Sciatic nerve (tissue), 2 donors: Measurements from ENCODE around the gene TCP10L. TPM values are rescaled to one million over a fixed set of nuclear protein-coding genes. Genes with fewer than 3 reads are reported as not detected.
"Not testable (repeated sequence)": the region's sequence is repeated elsewhere in the genome, so short reads cannot be mapped to it uniquely, and the experiment has no call there.

ENCODE experiments used
- ATAC-seq: fragments of 200-7000 bp; cut with Tn5 transposase; one replicate; pipeline ENCODE4 v1.9.1; 2020; ENCODE audit warnings: mild to moderate bottlenecking, moderate library complexity
- DNase-seq: peaks from one replicate; pipeline ENCODE4 v3.0.0-alpha.2; 2020; ENCODE audit warnings: low spot score
- intact Hi-C: fragments of 100-400 bp; cut with DNase I; formaldehyde crosslinking; loops from one replicate; pipeline ENCODE4 v1.14.2; 2022
- total RNA-seq: library from RNA; stranded (reverse); fragmentation: NEBNext Ultra II Directional; extraction: Animal tissue kit (Norgen Biotek cat#: 25700); gene quantifications from one replicate; pipeline ENCODE4 v1.2.1, GENCODE V29; 2021
- donor health status: DM: no; HTN: no; CAD: no.
- donor health status: DM: no; HTN: no; CAD: no.

TCP10L gene
- total RNA-seq, 1 donor from 2014 or later = 1.9 TPM

GRCh38 chr21:32562915-32563314 is 22.4 kb downstream of the TCP10L start:
- intact Hi-C loops = loop anchor here (10.0 kb wide), 1 partner anchor 158 kb away; no protein-coding TSS in a partner anchor
- ATAC-seq = no peak
- no peak for DNase-seq

GRCh38 chr21:32562426-32562825 is 22.9 kb downstream of the TCP10L start:
- intact Hi-C loops = loop anchor here (10.0 kb wide), 1 partner anchor 158 kb away; no protein-coding TSS in a partner anchor
- no peak for DNase-seq
- ATAC-seq = peak; percentile 78

DNA sequence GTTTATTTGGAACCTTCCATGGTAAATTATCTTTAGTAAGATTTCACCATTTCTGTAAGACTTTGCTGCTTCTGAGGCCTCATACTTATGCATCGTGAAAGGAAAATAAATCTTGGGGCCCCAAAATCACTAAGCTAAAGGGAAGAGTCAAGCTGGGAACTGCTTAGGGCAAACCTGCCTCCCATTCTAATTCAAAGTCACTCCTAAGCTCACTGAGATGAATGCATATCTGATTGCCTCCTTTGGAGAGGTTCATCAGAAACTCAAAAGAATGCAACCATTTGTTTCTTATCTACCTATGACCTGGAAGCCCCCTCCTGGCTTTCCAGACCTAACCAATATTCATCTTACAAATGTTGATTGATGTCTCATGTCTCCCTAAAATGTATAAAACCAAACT is 23.8 kb downstream of the TCP10L start:
- ATAC-seq, DNase-seq: not testable (repeated sequence)
- intact Hi-C loops = loop anchor here (10.0 kb wide), 1 partner anchor 157 kb away; no protein-coding TSS in a partner anchor

DNA sequence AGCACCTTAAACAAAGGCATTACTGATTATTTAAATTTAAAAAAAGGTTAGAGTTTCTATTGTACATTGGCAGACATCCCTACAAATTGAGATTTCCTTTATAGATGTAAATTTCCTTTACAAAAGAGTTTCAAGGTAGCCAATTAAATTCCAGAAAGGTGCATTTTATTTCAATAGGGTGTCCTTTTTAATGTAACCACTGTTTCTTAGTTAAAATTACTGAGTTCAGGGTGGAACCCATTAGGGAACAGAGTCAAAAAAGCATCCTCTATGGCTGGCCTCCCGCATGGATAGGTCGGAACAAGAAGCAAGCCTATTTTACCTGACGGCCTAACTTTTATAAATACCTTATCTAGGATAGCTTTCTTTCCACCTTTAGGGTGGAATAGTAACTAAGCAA is 24.4 kb downstream of the TCP10L start:
- DNase-seq (no peak), ATAC-seq (no peak)
- intact Hi-C loops = loop anchor here (10.0 kb wide), 1 partner anchor 156 kb away; no protein-coding TSS in a partner anchor

GRCh38 chr21:32559006-32559610 is 26.2 kb downstream of the TCP10L start:
- DNase-seq (no peak), ATAC-seq (no peak)
- intact Hi-C loops = no loop called here

DNA sequence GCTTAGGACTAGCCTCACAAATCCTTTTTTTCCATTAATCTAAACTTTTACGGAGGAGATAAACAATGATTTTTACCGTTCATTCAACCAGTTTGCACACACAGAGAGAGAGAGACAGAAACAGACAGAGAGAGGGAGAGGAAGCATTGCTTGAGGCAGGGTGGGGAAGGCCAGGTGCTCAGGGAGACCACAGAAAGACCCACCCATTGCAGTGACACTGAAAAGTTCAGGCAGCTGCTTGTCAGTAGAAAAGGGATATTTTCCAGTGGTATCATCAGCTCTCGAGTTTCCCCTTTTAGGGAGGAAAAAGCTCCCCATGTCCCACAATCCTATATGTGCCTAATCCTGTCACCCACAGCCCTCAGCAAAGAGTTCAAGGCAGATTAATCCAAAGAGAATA is 27.2 kb downstream of the TCP10L start:
- intact Hi-C loops = no loop called here
- DNase-seq = no peak

GRCh38 chr21:32554832-32555638 is 30.3 kb downstream of the TCP10L start:
- intact Hi-C loops = no loop called here
- ATAC-seq = no peak
- no peak for DNase-seq

More for the DNA sequence above, 27.2 kb downstream of the TCP10L start:
- no peak for ATAC-seq

DNA sequence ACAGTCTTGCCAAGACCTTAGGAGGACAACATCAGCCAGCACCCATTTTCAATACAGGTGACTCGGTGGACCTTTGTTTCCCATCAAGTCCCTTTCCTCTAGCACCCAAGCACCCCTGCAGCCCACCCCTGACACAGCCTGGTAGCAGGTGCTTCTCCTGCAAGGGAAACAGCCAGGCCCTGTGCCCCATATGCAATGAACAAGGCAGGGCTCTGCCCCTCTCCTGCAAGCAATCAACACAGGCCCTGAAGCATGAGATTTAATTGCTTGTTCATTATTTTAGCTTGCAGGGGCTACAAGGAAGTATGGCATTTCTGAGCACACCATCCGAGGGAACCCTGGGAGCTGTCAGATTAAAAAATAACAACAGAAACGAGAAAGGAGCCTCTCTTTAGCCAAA is 35.4 kb downstream of the TCP10L start:
- ATAC-seq = no peak
- DNase-seq = no peak
- intact Hi-C loops = no loop called here

DNA sequence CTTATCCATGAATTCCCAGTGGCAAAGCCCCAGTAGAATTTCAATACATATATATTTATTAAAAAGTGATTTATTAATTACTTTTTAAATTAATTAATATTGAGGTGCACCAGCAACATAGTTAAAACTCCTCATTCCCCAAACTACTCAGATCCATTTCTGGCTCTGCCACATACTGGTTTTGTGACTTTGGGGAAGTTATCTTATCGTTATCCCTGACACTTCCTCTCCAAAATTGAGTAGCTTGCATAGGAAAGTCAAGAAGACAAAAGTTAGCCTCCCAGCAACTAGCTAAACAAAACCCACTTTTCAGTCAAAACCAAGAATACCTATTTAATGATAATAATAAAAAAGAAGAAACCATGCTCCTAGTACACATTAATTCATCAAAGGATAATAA is 35.9 kb downstream of the TCP10L start:
- DNase-seq (no peak), ATAC-seq (no peak)
- intact Hi-C loops = no loop called here

DNA sequence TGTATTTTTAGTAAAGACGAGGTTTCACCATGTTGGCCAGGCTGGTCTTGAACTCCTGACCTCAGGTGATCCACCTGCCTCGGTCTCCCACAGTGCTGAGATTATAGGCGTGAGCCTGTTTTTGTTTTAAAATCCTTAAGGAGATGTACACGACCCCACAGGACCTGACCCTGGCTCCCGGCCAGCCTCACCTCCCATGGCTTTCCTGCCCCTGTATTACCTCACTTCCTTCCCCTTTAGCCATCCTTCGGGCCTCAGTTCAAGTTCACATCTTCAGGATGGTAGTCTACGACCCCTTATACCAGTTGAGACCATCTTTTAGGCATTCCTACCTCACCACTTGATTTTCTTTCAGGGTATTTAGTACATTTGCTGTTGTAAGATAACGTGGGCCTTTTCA is 36.3 kb downstream of the TCP10L start:
- DNase-seq = no peak
- intact Hi-C loops = no loop called here
- ATAC-seq = no peak

DNA sequence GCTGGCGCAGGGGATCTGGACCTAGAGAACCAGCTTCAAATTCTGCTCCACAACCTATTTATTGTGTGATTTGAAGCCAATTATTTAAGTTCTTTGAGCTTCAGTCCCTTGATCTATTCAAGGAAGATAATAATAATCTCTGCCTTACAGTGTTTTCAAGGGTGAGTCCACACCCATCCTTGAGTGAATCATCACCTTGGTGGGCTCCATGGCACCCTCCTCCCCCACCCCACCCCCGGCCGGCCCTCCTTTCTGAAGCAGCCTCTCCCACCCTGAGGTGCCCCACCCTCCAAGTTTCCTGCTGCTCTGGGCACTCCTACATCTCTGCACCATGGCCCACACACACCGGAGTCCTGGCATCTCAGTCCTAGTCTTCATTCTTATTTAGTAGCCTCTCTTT is 38.3 kb downstream of the TCP10L start:
- DNase-seq (no peak), ATAC-seq (no peak)
- intact Hi-C loops = no loop called here

DNA sequence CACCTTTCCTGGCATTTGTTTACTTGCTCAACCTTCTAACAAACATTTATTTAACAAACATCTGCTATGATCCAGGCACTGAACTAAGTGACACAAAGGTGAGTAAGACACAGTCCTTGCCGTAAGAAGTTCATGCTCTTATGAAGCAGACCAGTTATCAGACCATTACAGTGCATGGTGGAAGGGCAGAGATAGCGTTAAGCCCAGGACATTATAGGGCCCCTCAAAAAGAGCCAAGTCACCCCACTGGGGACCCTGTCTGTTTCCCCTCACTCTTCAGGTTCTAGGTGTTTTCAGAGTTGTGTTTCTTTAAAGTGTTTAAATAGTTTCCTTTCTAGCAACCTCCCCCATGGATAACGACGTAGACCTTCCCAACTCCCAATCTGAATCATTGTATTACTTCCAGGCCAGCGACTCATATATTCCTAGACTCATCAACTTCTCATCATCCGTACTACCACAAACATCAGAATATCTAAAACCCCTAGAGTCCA is 39.3 kb downstream of the TCP10L start:
- intact Hi-C loops = no loop called here
- no peak for ATAC-seq
- DNase-seq = no peak

DNA sequence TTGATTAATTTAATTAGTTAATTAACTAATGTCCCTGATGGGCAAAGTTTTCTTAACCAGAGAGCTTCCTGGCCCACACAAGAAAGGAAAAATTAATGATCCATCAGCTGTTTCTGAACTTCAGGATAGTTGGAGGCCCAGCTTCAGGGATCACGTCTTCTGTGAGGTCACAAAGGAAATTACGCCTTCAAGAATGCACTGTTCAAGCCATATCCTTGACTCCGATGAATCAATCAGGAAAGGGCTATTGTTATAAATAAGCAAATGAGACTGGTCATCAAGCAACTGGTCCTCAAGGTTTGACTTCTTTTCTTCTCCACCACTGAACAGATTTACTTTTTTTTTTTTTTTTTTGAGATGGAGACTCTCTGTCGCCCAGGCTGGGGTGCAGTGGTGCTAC is 40.6 kb downstream of the TCP10L start:
- intact Hi-C loops = no loop called here
- DNase-seq (no peak), ATAC-seq (no peak)

GRCh38 chr21:32543975-32544374 is 41.3 kb downstream of the TCP10L start:
- ATAC-seq (no peak), DNase-seq (no peak)
- intact Hi-C loops = no loop called here

DNA sequence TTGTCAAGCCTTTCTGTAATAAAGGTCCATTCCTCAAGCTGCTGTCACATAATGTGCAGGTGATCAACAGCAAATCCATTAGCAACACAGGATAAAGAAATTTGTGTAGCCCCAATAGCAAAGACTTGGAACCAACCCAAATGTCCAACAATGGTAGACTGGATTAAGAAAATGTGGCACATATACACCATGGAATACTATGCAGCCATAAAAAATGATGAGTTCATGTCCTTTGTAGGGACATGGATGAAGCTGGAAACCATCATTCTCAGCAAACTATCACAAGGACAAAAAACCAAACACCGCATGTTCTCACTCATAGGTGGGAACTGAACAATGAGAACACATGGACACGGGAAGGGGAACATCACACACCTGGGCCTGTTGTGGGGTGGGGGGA is 42.3 kb downstream of the TCP10L start:
- ATAC-seq, intact Hi-C loops, DNase-seq: not testable (repeated sequence)

- no peak for DNase-seq
- ATAC-seq = no peak
- intact Hi-C loops = no loop called here
These were observed 45.9 kb downstream of the TCP10L start for GRCh38 chr21:32539378-32539777.

GRCh38 chr21:32538147-32538792 is 47.1 kb downstream of the TCP10L start:
- ATAC-seq = no peak
- intact Hi-C loops = no loop called here
- DNase-seq = no peak

DNA sequence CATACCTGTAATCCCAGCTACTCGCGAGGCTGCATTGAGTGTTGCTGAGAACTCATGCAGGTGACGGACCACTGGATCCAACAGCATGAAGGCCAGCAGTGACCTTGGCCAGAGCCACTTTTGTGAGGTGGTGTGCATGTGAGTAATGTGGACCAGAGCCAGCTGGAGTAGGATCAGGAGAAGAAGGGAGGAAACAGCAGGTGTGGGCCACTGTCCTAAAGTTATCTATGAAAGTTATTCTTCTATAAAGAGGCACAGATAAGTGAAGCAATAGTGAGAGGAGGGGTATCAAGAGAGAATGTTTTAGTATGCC is 47.8 kb downstream of the TCP10L start:
- no peak for ATAC-seq
- DNase-seq = no peak
- intact Hi-C loops = no loop called here

DNA sequence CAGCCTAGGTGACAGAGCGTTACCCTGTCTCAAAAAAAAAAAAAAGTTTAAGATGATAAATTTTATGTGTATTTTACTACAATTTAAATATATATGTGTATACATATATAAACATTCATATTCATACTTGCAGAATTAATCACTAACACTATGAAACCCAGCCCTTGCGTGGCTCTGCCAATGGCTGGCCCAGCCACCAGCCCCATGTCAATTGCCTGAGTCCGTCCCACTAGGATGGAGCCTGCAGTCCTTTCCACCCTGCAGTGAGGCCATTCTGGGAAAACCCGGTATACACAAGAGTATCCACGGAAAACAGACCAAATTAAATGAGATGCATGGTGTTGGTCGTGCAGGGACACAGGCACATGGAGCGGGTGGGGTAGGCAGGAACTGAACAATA is 49.7 kb downstream of the TCP10L start:
- intact Hi-C loops = no loop called here
- DNase-seq (no peak), ATAC-seq (no peak)

DNA sequence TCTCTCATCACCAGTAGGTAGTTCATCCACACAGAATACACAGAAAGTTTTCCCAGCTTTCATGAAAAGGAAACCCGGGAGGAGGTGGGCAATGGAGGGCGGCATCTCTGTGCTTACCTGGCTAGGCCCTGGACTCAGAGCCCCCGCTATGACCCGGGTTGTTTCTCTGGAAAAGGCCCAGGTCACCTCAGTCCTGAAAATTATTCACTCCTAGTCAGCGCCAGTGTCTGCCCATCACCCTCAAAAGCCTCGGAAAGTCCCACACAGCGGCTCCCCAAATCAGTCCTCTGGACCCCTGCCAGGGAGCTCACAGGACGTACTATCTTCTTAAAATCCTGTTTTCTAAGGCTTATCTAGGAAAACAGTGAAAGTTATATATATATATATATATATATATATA is 51.2 kb downstream of the TCP10L start:
- intact Hi-C loops = no loop called here
- no peak for DNase-seq
- no peak for ATAC-seq
